Chondrocyte (in vitro differentiated cells): ENCODE measurements around the gene WDR18. TPM values are rescaled to one million over a fixed set of nuclear protein-coding genes. Genes with fewer than 3 reads are reported as not detected.
A peak's percentile ranks its signal among the peaks of the same experiment; 100 is the strongest.

Experiments
- DNase-seq: peaks from one replicate; pipeline ENCODE4 v3.0.0; 2021; ENCODE audit warnings: mixed read lengths, low spot score
- H3K27ac Mint-ChIP-seq: one replicate; pipeline ENCODE4 v1.8.0; 2021; ENCODE audit warnings: mild to moderate bottlenecking, moderate library complexity, mixed read lengths; ENCODE audit not compliant: unreplicated experiment
- H3K27me3 Mint-ChIP-seq: 2 replicates; pipeline ENCODE4 v1.8.0; 2021; ENCODE audit warnings: low read depth, mixed read lengths
- H3K36me3 Mint-ChIP-seq: 2 replicates; pipeline ENCODE4 v1.8.0; 2021; ENCODE audit warnings: low read depth, mixed read lengths
- H3K4me1 Mint-ChIP-seq: 2 replicates; pipeline ENCODE4 v1.8.0; 2021; ENCODE audit warnings: low read depth, mild to moderate bottlenecking, mixed read lengths
- H3K4me3 Mint-ChIP-seq: one replicate; pipeline ENCODE4 v1.8.0; 2021; ENCODE audit warnings: mild to moderate bottlenecking, moderate library complexity, mixed read lengths; ENCODE audit not compliant: unreplicated experiment
- H3K9me3 Mint-ChIP-seq: 2 replicates; pipeline ENCODE4 v1.8.0; 2021; ENCODE audit warnings: low read depth, mixed read lengths
- CTCF ChIP-seq: fragments of 200-600 bp; sonication (generic); IDR thresholded peaks from 2 replicates; pipeline ENCODE4 v1.5.0; 2021; ENCODE audit warnings: antibody characterized with exemption, mild to moderate bottlenecking, moderate library complexity
- total RNA-seq: library from RNA; stranded (reverse); gene quantifications from 3 replicates; pipeline ENCODE4 v1.2.1, GENCODE V29; 2021

Gene WDR18
- total RNA-seq, 1 donor from 2014 or later, result 48.5 TPM

GRCh38 chr19:1035998-1036621 lies 52.0 kb downstream of the WDR18 start:
- peak; percentile 29 for TF ChIP-seq CTCF
- peaks cover 25% of the 10 kb centered on the region for H3K36me3 Mint-ChIP-seq
- no peaks in the 10 kb centered on the region for H3K9me3 Mint-ChIP-seq
- peak overlapping the region; percentile 51 for H3K27ac Mint-ChIP-seq
- DNase-seq, result no peak
- no peaks in the 10 kb centered on the region for H3K27me3 Mint-ChIP-seq
- H3K4me3 Mint-ChIP-seq, result no peak overlapping the region
- peaks cover 53% of the 10 kb centered on the region for H3K4me1 Mint-ChIP-seq

GRCh38 chr19:1037621-1038064 lies 53.5 kb downstream of the WDR18 start:
- peak overlapping the region; percentile 16 for H3K4me3 Mint-ChIP-seq
- peak overlapping the region; percentile 90 for H3K27ac Mint-ChIP-seq
- peaks cover 53% of the 10 kb centered on the region for H3K4me1 Mint-ChIP-seq
- H3K27me3 Mint-ChIP-seq, result no peaks in the 10 kb centered on the region
- peaks cover 18% of the 10 kb centered on the region for H3K36me3 Mint-ChIP-seq
- DNase-seq, result no peak
- no peak for TF ChIP-seq CTCF
- no peaks in the 10 kb centered on the region for H3K9me3 Mint-ChIP-seq

GRCh38 chr19:1038978-1039645 lies 55.0 kb downstream of the WDR18 start:
- DNase-seq, result no peak
- Mint-ChIP-seq H3K4me1 (peaks cover 50% of the 10 kb centered on the region), H3K4me3 (peak overlapping the region; percentile 85), H3K27me3 (no peaks in the 10 kb centered on the region), H3K36me3 (peaks cover 16% of the 10 kb centered on the region), H3K9me3 (no peaks in the 10 kb centered on the region), H3K27ac (peak overlapping the region; percentile 85)
- no peak for TF ChIP-seq CTCF

- Mint-ChIP-seq H3K36me3 (peaks cover 16% of the 10 kb centered on the region), H3K4me1 (peaks cover 50% of the 10 kb centered on the region), H3K4me3 (peak within 1 kb of the TSS; percentile 85), H3K27ac (peak within 1 kb of the TSS; percentile 85), H3K9me3 (no peaks in the 10 kb centered on the region), H3K27me3 (no peaks in the 10 kb centered on the region)
- peak; percentile 21 for TF ChIP-seq CTCF
- DNase-seq, result no peak
These were observed 55.7 kb downstream of the WDR18 start, which contains the start of gene ABCA7 for GRCh38 chr19:1039646-1040475. Gene ABCA7, plus strand, starts transcription at chr19:1040107. Its CDS starts 1,255 bp downstream, at chr19:1041362.
